SK-N-SH (cell line): Measurements from ENCODE around the gene RGPD4. TPM values are rescaled to one million over a fixed set of nuclear protein-coding genes. Genes with fewer than 3 reads are reported as not detected.
"Not testable (repeated sequence)": the region's sequence is repeated elsewhere in the genome, so short reads cannot be mapped to it uniquely, and the experiment has no call there.

Experiments used
- CTCF ChIA-PET: fragments of 300-600, 350-600 bp; formaldehyde crosslinking; extraction: SDS; loops from one replicate; lab custom pipeline; 2021; lab: Yijun Ruan, JAX
- POLR2A ChIA-PET: fragments of 350-600 bp; sonication (Branson Sonifier 250); formaldehyde crosslinking; extraction: SDS; loops from one replicate; lab custom pipeline; 2020; ENCODE audit warnings: antibody characterized with exemption, inconsistent platforms; lab: Yijun Ruan, JAX
- DNase-seq: peaks from one replicate; pipeline ENCODE4 v3.0.0; 2012
- H2AFZ ChIP-seq: fragments of 200-600 bp; sonication (generic); 2 replicates; pipeline ENCODE4 v1.8.1; 2016; ENCODE audit warnings: antibody characterized with exemption, mild to moderate bottlenecking, low read depth
- H3F3A ChIP-seq: fragments of 200-600 bp; sonication (generic); replicated peaks from 2 replicates; pipeline ENCODE3; 2016; ENCODE audit warnings: antibody characterized with exemption, mild to moderate bottlenecking; ENCODE audit not compliant: insufficient read depth
- H3K27ac ChIP-seq, 2 experiments: fragments of 200-500 bp in 1 of 2; fragments of 200-600 bp in 1 of 2; sonication (Bioruptor generic) in 1 of 2; sonication (generic), shearing (Covaris generic) in 1 of 2; 2 replicates each; pipeline versions ENCODE4 v1.5.1 to v1.6.1; 2014 to 2016; ENCODE audit warnings: low read depth in 2 of 2, inconsistent platforms in 1 of 2, low read length in 1 of 2, mild to moderate bottlenecking in 1 of 2, mixed read lengths in 1 of 2
- H3K27me3 ChIP-seq: fragments of 200-600 bp; sonication (generic), shearing (Covaris generic); 2 replicates; pipeline ENCODE4 v1.6.1; 2016; ENCODE audit warnings: mixed run types; ENCODE audit not compliant: insufficient read depth
- H3K36me3 ChIP-seq, 2 experiments: fragments of 200-500 bp in 1 of 2; fragments of 200-600 bp in 1 of 2; sonication (Bioruptor generic) in 1 of 2; sonication (generic) in 1 of 2; replicated peaks in 1 of 2; 2 replicates each; pipeline versions ENCODE3 to v1.5.1; 2014 to 2016; ENCODE audit warnings: low read length in 1 of 2, mild to moderate bottlenecking in 1 of 2; ENCODE audit not compliant: insufficient read depth in 2 of 2, control insufficient read depth in 1 of 2
- H3K4me1 ChIP-seq, 2 experiments: fragments of 200-500 bp in 1 of 2; fragments of 200-600 bp in 1 of 2; sonication (Bioruptor generic) in 1 of 2; sonication (generic), shearing (Covaris generic) in 1 of 2; 2 replicates each; pipeline versions ENCODE4 v1.5.1 to v1.6.1; 2014 to 2016; ENCODE audit warnings: low read depth in 1 of 2, low read length in 1 of 2, mixed run types in 1 of 2; ENCODE audit not compliant: insufficient read depth in 2 of 2, control insufficient read depth in 1 of 2
- H3K4me2 ChIP-seq: fragments of 200-600 bp; sonication (generic), shearing (Covaris generic); 2 replicates; pipeline ENCODE4 v1.6.1; 2017; ENCODE audit warnings: mixed run types
- H3K4me3 ChIP-seq, 2 experiments: fragments of 200-500 bp in 1 of 2; fragments of 200-600 bp in 1 of 2; sonication (Bioruptor generic) in 1 of 2; sonication (generic), shearing (Covaris generic) in 1 of 2; 2 replicates each; pipeline versions ENCODE4 v1.5.1 to v1.8.1; 2014 to 2016; ENCODE audit warnings: low read depth in 2 of 2, inconsistent platforms in 1 of 2, low read length in 1 of 2, mild to moderate bottlenecking in 1 of 2, mixed read lengths in 1 of 2, moderate library complexity in 1 of 2
- H3K79me2 ChIP-seq: fragments of 200-600 bp; sonication (generic); 2 replicates; pipeline ENCODE4 v1.8.1; 2017; ENCODE audit warnings: mild to moderate bottlenecking; ENCODE audit not compliant: insufficient read depth
- H3K9ac ChIP-seq: fragments of 200-600 bp; sonication (generic); 2 replicates; pipeline ENCODE4 v1.6.1; 2017; ENCODE audit warnings: mixed run types
- H3K9me2 ChIP-seq: fragments of 200-600 bp; sonication (generic); 2 replicates; pipeline ENCODE4 v1.6.1; 2017; ENCODE audit warnings: mixed run types
- H3K9me3 ChIP-seq: fragments of 200-600 bp; sonication (generic); 2 replicates; pipeline ENCODE4 v1.6.1; 2017; ENCODE audit warnings: mixed run types, mild to moderate bottlenecking, moderate library complexity
- H4K20me1 ChIP-seq: fragments of 200-600 bp; sonication (generic); 2 replicates; pipeline ENCODE4 v1.6.1; 2017; ENCODE audit warnings: mild to moderate bottlenecking, mixed run types; ENCODE audit not compliant: insufficient read depth
- CTCF ChIP-seq: fragments of 200-600 bp; sonication (generic); IDR thresholded peaks from 2 replicates; pipeline ENCODE4 v1.6.1; 2017; ENCODE audit warnings: antibody characterized with exemption, mild to moderate bottlenecking, moderate library complexity
- WGBS: methylation state at CpG from one replicate; pipeline ENCODE4 v1.1.6; 2017; ENCODE audit warnings: low lambda C conversion rate; 5-methylcytosine and 5-hydroxymethylcytosine counted together
- polyA plus RNA-seq, 3 experiments: library from polyadenylated mRNA; depleted of rRNA; stranded (reverse); fragments of >200 nt; gene quantifications; 2 replicates each; pipeline ENCODE4 v1.2.3, GENCODE V29; 2012

Gene RGPD4
- polyA plus RNA-seq, 1 of the 3 experiments (the other 2 are of a cell fraction) = not detected

DNA sequence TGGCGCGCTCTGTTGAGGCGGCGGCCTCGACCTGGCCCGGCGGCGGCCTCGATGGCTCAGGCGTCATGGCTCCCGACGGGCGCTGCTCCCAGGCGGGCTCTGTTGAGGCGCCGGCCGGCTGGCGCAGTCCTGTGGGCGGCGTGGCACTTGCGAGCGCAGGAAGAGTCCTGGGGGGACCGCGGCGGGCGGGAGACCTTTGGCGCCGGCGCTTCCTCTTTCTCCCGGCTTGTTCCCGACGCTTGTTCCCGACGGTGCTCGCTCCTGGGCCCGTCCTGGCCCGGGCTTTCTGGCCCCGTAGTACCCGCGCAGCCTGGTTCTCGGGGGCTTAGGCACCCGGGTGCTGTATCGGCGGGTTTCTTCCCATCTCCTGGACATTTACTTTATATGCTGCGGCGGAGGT lies 2.8 kb downstream of the RGPD4 start:
- WGBS = no CpG with 5 or more reads among the region's 46 CpGs
- POLR2A ChIA-PET, H3K9me2 ChIP-seq: not testable (repeated sequence)

GRCh38 chr2:107833152-107833551 lies 6.5 kb downstream of the RGPD4 start:
- CTCF ChIA-PET, H3F3A ChIP-seq, H3K9me3 ChIP-seq, H3K79me2 ChIP-seq, H3K4me3 ChIP-seq, H3K9me2 ChIP-seq, H2AFZ ChIP-seq, H3K4me1 ChIP-seq, H3K4me2 ChIP-seq, H4K20me1 ChIP-seq, H3K36me3 ChIP-seq, H3K27me3 ChIP-seq, H3K9ac ChIP-seq, H3K27ac ChIP-seq, POLR2A ChIA-PET, DNase-seq: not testable (repeated sequence)
- WGBS = 70% methylated on average over 2 of the region's 2 CpGs

More for the DNA sequence above, 2.8 kb downstream of the RGPD4 start:
- H3K9ac ChIP-seq, CTCF ChIA-PET, H3F3A ChIP-seq, H3K27me3 ChIP-seq, H3K79me2 ChIP-seq, H3K4me2 ChIP-seq, H3K36me3 ChIP-seq, H3K4me1 ChIP-seq, DNase-seq, H3K4me3 ChIP-seq, H4K20me1 ChIP-seq, H3K9me3 ChIP-seq, H2AFZ ChIP-seq, H3K27ac ChIP-seq: not testable (repeated sequence)

GRCh38 chr2:107833618-107834017 lies 6.9 kb downstream of the RGPD4 start:
- H3K27me3 ChIP-seq, H3K9me3 ChIP-seq, CTCF ChIA-PET: not testable (repeated sequence)

GRCh38 chr2:107916121-107916520 lies 89.4 kb downstream of the RGPD4 start:
- H3K79me2 ChIP-seq, H3K4me1 ChIP-seq, H3K9ac ChIP-seq, H3K27ac ChIP-seq, CTCF ChIA-PET, H3K36me3 ChIP-seq, H2AFZ ChIP-seq, H3K9me2 ChIP-seq, H3F3A ChIP-seq, POLR2A ChIA-PET, H3K27me3 ChIP-seq, H4K20me1 ChIP-seq, H3K4me2 ChIP-seq, H3K4me3 ChIP-seq, DNase-seq, H3K9me3 ChIP-seq: not testable (repeated sequence)
- 100% methylated on average over 1 of the region's 2 CpGs for WGBS
- peak; percentile 27 for TF ChIP-seq CTCF

More at GRCh38 chr2:107833618-107834017, 6.9 kb downstream of the RGPD4 start:
- DNase-seq, POLR2A ChIA-PET, H3K9ac ChIP-seq, H3K27ac ChIP-seq, H3K79me2 ChIP-seq, H3K9me2 ChIP-seq, H3K36me3 ChIP-seq, H4K20me1 ChIP-seq, H3K4me1 ChIP-seq, H3K4me2 ChIP-seq, H3K4me3 ChIP-seq, H3F3A ChIP-seq, H2AFZ ChIP-seq: not testable (repeated sequence)
- WGBS = 84% methylated on average over 10 of the region's 11 CpGs

DNA sequence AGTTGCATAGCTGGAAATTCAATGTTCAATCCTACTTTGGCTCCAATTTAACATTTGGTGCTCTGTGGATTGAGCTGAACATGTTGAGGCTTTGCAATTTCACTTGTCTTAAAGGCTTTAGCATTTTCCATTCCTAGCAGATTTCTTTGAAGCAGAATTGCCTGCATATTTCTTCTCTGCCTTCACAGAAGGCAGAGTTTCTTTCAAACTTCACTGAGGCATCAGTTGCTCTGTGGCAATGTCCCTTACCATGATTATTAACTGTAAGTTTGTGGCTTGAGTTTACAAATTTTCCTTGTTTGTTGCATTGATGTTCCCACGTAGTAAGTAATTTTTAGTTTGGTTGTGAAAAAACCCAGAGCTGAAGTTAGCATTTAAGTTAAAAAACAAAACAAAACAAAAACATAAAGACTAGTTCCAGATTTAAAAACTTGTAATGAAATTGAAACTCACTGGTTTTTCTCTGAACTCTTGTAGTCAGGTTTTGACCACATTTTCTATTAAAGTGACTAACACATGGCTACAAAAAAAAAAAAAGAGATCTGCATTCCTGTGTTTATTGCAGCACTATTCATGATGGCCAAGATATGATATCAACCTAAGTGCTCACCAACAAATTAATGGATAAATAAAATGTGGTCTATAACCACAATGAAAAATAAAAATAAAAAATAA lies 90.1 kb downstream of the RGPD4 start:
- WGBS = 80% methylated on average over 1 of the region's 1 CpG
- H3K9me3 ChIP-seq, H3K27ac ChIP-seq, H3K4me1 ChIP-seq, H3K9me2 ChIP-seq, H2AFZ ChIP-seq, H3K9ac ChIP-seq, H3K79me2 ChIP-seq, H4K20me1 ChIP-seq, H3K36me3 ChIP-seq, H3K4me2 ChIP-seq, H3F3A ChIP-seq, DNase-seq, H3K27me3 ChIP-seq, POLR2A ChIA-PET, H3K4me3 ChIP-seq: not testable (repeated sequence)
- CTCF ChIA-PET = interaction anchor here (1.5 kb wide), 1 partner anchor 268 kb away, joined by 3 read pairs; no protein-coding TSS in a partner anchor
